GM12873 (cell line): ENCODE measurements around the gene SLC25A24.

Source experiments
- CTCF ChIP-seq: IDR thresholded peaks from 2 replicates; pipeline ENCODE4 v1.5.1; 2012; ENCODE audit warnings: low read depth, mild to moderate bottlenecking, moderate library complexity, low read length, control low read depth; ENCODE audit not compliant: insufficient read depth; ENCODE audit errors: missing control alignments

The SLC25A24 gene

GRCh38 chr1:108190001-108190634 lies 10.0 kb downstream of the SLC25A24 start:
- no peak for TF ChIP-seq CTCF

GRCh38 chr1:108188801-108189200 lies 11.3 kb downstream of the SLC25A24 start:
- TF ChIP-seq CTCF, result no peak

- TF ChIP-seq CTCF, result no peak
Observed at GRCh38 chr1:108182959-108183700, 17.0 kb downstream of the SLC25A24 start.

- TF ChIP-seq CTCF, result no peak
Observed at GRCh38 chr1:108179018-108179417, 21.1 kb downstream of the SLC25A24 start.

GRCh38 chr1:108158893-108159453 lies 41.2 kb downstream of the SLC25A24 start:
- no peak for TF ChIP-seq CTCF

GRCh38 chr1:108154314-108154713 lies 45.8 kb downstream of the SLC25A24 start:
- TF ChIP-seq CTCF, result no peak

- no peak for TF ChIP-seq CTCF
Observed at GRCh38 chr1:108152782-108153222, 47.3 kb downstream of the SLC25A24 start.
